ENCODE results near the gene LPAR3. TPM values are rescaled to one million over a fixed set of nuclear protein-coding genes. Genes with fewer than 3 reads are reported as not detected.
"Not testable (repeated sequence)": the region's sequence is repeated elsewhere in the genome, so short reads cannot be mapped to it uniquely, and the experiment has no call there.

Gene LPAR3
- total RNA-seq, 1 donor from 2014 or later, result 1.2 TPM

DNA sequence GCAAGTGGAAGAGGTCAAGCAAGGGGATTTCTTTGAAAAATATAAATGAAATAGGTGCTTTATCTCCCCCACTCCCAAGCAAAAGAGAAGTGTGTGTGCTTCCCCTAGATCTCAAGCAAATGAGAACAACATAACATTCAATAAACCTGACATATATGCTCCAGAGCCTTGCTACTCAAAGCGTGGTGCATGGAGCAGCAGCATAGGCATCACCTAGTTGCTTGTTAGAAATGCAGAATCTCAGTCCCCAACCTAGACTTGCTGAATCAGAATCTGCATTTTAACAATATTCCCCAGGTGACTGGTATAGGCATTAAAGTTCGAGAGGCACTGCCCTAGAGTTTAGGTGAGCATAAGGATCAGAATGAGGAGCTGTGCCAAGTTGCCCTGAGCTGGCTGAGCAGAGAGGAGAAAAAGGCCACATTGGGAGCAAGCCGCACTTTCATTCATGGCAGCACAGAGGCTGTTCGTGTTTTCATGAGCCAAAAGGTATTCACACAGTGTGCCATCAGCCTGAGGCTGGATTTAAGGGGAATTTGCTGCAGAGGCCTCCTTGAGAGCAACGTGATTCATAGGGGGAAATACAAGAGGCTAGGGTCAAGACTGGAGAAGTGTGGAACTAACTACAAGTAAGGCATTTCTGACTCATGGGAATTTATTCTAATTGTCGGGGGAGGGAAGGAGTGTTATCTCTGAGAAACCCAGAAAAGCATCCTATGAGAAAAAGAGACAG is 14.3 kb upstream of the LPAR3 start:
- H3K27me3 Mint-ChIP-seq (ENCODE audit: unreplicated experiment), result peaks cover under 1% of the 10 kb centered on the region
- no peak for TF ChIP-seq CTCF (IDR thresholded peaks at IDR 0.05; ENCODE audit: unreplicated experiment)
- no peak for DNase-seq (ENCODE audit: low spot score)
- H3K36me3 Mint-ChIP-seq (ENCODE audit: low read depth, unreplicated experiment), result no peaks in the 10 kb centered on the region
- no peaks in the 10 kb centered on the region for H3K9me3 Mint-ChIP-seq (ENCODE audit: unreplicated experiment)
- H3K27ac Mint-ChIP-seq (ENCODE audit: unreplicated experiment), result no peak overlapping the region
- H3K4me1 Mint-ChIP-seq (ENCODE audit: unreplicated experiment), result no peaks in the 10 kb centered on the region
- H3K4me3 Mint-ChIP-seq (ENCODE audit: unreplicated experiment), result no peak overlapping the region

DNA sequence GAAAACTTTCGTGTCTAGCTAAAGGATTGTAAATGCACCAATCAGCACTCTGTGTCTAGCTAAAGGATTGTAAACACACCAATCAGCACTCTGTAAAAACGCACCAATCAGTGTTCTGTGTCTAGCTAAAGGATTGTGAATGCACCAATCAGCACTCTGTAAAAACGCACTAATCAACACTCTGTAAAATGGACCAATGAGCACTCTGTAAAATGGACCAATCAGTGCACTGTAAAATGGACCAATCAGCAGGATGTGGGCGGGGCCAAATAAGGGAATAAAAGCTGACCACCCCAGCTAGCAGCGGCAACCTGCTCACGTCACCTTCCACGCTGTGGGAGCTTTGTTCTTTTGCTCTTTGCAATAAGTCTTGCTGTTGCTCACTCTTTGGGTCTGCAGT is 9.7 kb upstream of the LPAR3 start:
- H3K9me3 Mint-ChIP-seq (ENCODE audit: unreplicated experiment); H3K36me3 Mint-ChIP-seq (ENCODE audit: low read depth, unreplicated experiment); H3K4me1 Mint-ChIP-seq (ENCODE audit: unreplicated experiment); DNase-seq (ENCODE audit: low spot score); H3K27me3 Mint-ChIP-seq (ENCODE audit: unreplicated experiment); H3K4me3 Mint-ChIP-seq (ENCODE audit: unreplicated experiment); H3K27ac Mint-ChIP-seq (ENCODE audit: unreplicated experiment): not testable (repeated sequence)

- Mint-ChIP-seq H3K9me3 (ENCODE audit: unreplicated experiment) (no peaks in the 10 kb centered on the region), H3K27me3 (ENCODE audit: unreplicated experiment) (peaks cover 1% of the 10 kb centered on the region), H3K4me1 (ENCODE audit: unreplicated experiment) (peaks cover under 1% of the 10 kb centered on the region), H3K27ac (ENCODE audit: unreplicated experiment) (no peak overlapping the region), H3K4me3 (ENCODE audit: unreplicated experiment) (no peak overlapping the region), H3K36me3 (ENCODE audit: low read depth, unreplicated experiment) (no peaks in the 10 kb centered on the region)
- DNase-seq (ENCODE audit: low spot score), result no peak
- TF ChIP-seq CTCF (IDR thresholded peaks at IDR 0.05; ENCODE audit: unreplicated experiment), result no peak
Observed at GRCh38 chr1:84899969-84900368, 7.0 kb upstream of the LPAR3 start.

DNA sequence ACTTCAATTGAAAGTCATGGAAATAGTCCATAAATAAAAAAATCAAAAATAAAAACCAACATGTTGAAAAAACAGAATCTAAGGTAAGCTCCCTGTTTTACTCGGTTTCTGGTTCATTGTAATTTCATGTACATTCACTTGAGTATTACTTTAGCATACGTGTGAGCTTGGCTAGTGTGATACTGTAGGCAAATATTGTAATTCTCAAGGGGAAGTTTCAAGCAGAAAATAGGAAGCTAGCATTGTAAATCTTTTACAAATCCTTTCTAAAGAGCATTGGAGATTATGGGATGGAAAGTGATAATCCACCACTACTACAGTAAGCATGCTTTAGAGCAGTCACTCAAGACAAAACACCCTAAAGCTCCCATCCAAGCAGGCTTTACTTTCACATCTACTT is 3.3 kb upstream of the LPAR3 start:
- Mint-ChIP-seq H3K36me3 (ENCODE audit: low read depth, unreplicated experiment) (no peaks in the 10 kb centered on the region), H3K27me3 (ENCODE audit: unreplicated experiment) (peaks cover 9% of the 10 kb centered on the region), H3K4me3 (ENCODE audit: unreplicated experiment) (no peak overlapping the region), H3K4me1 (ENCODE audit: unreplicated experiment) (peaks cover 12% of the 10 kb centered on the region), H3K27ac (ENCODE audit: unreplicated experiment) (no peak overlapping the region), H3K9me3 (ENCODE audit: unreplicated experiment) (no peaks in the 10 kb centered on the region)
- no peak for DNase-seq (ENCODE audit: low spot score)
- TF ChIP-seq CTCF (IDR thresholded peaks at IDR 0.05; ENCODE audit: unreplicated experiment), result no peak

- TF ChIP-seq CTCF (IDR thresholded peaks at IDR 0.05; ENCODE audit: unreplicated experiment), result no peak
- DNase-seq (ENCODE audit: low spot score), result no peak
- Mint-ChIP-seq H3K4me3 (ENCODE audit: unreplicated experiment) (no peak overlapping the region), H3K4me1 (ENCODE audit: unreplicated experiment) (peaks cover 12% of the 10 kb centered on the region), H3K36me3 (ENCODE audit: low read depth, unreplicated experiment) (no peaks in the 10 kb centered on the region), H3K27ac (ENCODE audit: unreplicated experiment) (no peak overlapping the region), H3K9me3 (ENCODE audit: unreplicated experiment) (no peaks in the 10 kb centered on the region), H3K27me3 (ENCODE audit: unreplicated experiment) (peaks cover 13% of the 10 kb centered on the region)
Observed at GRCh38 chr1:84890566-84890965, 2.4 kb downstream of the LPAR3 start.

Data from endothelial cell (in vitro differentiated cells).